HepG2 (cell line): ENCODE results near the gene CDC42SE2. TPM values are rescaled to one million over a fixed set of nuclear protein-coding genes. Genes with fewer than 3 reads are reported as not detected.
A peak's percentile ranks its signal among the peaks of the same experiment; 100 is the strongest.

ENCODE experiments used
- ARID5B ChIP-seq: IDR thresholded peaks from 2 replicates; pipeline ENCODE4 v1.4.0; 2020; ENCODE audit warnings: mild to moderate bottlenecking, missing genetic modification reagents
- ETV5 ChIP-seq: IDR thresholded peaks from 2 replicates; pipeline ENCODE4 v1.6.1; 2018; ENCODE audit warnings: missing biosample characterization, missing genetic modification reagents, inconsistent platforms, borderline replicate concordance
- FOXO1 ChIP-seq: sonication (generic); formaldehyde crosslinking; IDR thresholded peaks from 2 replicates; pipeline ENCODE4 v1.4.0; 2020; ENCODE audit warnings: missing genetic modification reagents
- FOXP1 ChIP-seq, 2 experiments: fragments of 450-650 bp in 1 of 2; IDR thresholded peaks; 2 replicates each; pipeline ENCODE4 v1.6.1; 2017 to 2018; ENCODE audit warnings: antibody characterized with exemption in 1 of 2
- HOMEZ ChIP-seq: IDR thresholded peaks from 2 replicates; pipeline ENCODE4 v1.6.1; 2016; ENCODE audit warnings: low read depth
- MED1 ChIP-seq: sonication (generic); formaldehyde crosslinking; IDR thresholded peaks from 2 replicates; pipeline ENCODE4 v1.4.0; 2020; ENCODE audit warnings: missing genetic modification reagents
- PHF21A ChIP-seq: sonication (generic); formaldehyde crosslinking; IDR thresholded peaks from 2 replicates; pipeline ENCODE4 v1.5.0; 2020; ENCODE audit warnings: mild to moderate bottlenecking, missing genetic modification reagents
- RARA ChIP-seq: IDR thresholded peaks from 2 replicates; pipeline ENCODE4 v1.6.1; 2016; ENCODE audit warnings: missing genetic modification reagents, missing compliant biosample characterization
- RERE ChIP-seq: IDR thresholded peaks from 2 replicates; pipeline ENCODE4 v1.6.1; 2016; ENCODE audit warnings: low read depth, missing genetic modification reagents, missing compliant biosample characterization
- SAP130 ChIP-seq: IDR thresholded peaks from 2 replicates; pipeline ENCODE4 v1.6.1; 2016; ENCODE audit warnings: low read depth
- TCF7 ChIP-seq: sonication (generic); IDR thresholded peaks from 2 replicates; pipeline ENCODE4 v1.6.1; 2016; ENCODE audit warnings: antibody characterized with exemption, low read depth
- THAP11 ChIP-seq: IDR thresholded peaks from 2 replicates; pipeline ENCODE4 v1.6.1; 2016; ENCODE audit warnings: missing biosample characterization, missing genetic modification reagents
- ZGPAT ChIP-seq: IDR thresholded peaks from 2 replicates; pipeline ENCODE4 v1.6.1; 2016; ENCODE audit warnings: mild to moderate bottlenecking
- ZNF234 ChIP-seq: sonication (generic); formaldehyde crosslinking; conservative IDR thresholded peaks from 2 replicates; pipeline ENCODE4 v1.5.1; 2020; ENCODE audit warnings: mild to moderate bottlenecking, missing genetic modification reagents
- ZNF331 ChIP-seq: sonication (generic); formaldehyde crosslinking; IDR thresholded peaks from 2 replicates; pipeline ENCODE4 v1.4.0; 2020; ENCODE audit warnings: missing genetic modification reagents
- ZNF562 ChIP-seq: sonication (generic); formaldehyde crosslinking; IDR thresholded peaks from 2 replicates; pipeline ENCODE4 v1.8.0; 2022; ENCODE audit warnings: missing genetic modification reagents, borderline replicate concordance
- ZNF563 ChIP-seq: sonication (generic); formaldehyde crosslinking; IDR thresholded peaks from 2 replicates; pipeline ENCODE4 v1.8.0; 2022; ENCODE audit warnings: mild to moderate bottlenecking, moderate library complexity, missing genetic modification reagents
- ZNF660 ChIP-seq: sonication (generic); formaldehyde crosslinking; IDR thresholded peaks from 2 replicates; pipeline ENCODE4 v1.5.1; 2020; ENCODE audit warnings: mild to moderate bottlenecking, low read depth, missing genetic modification reagents, borderline replicate concordance
- ZNF883 ChIP-seq: sonication (generic); formaldehyde crosslinking; IDR thresholded peaks from 2 replicates; pipeline ENCODE4 v1.5.1; 2020; ENCODE audit warnings: mild to moderate bottlenecking, missing genetic modification reagents; ENCODE audit errors: not compliant biosample characterization
- polyA plus RNA-seq, 8 experiments: library from polyadenylated mRNA; depleted of rRNA in 3 of 8; stranded (reverse) in 7 of 8; unstranded in 1 of 8; fragments of >200 nt; fragmentation: Illumina TruSeq in 4 of 8; extraction: Trizol in 4 of 8; gene quantifications; 2 replicates each; pipeline versions ENCODE4 v1.2.1 to v1.2.3, GENCODE V29; 2011 to 2016; ENCODE audit warnings: low read depth in 4 of 8, missing spikeins in 1 of 8, mixed read lengths in 1 of 8; ENCODE audit not compliant: insufficient read depth in 1 of 8
- total RNA-seq, 5 experiments: library from RNA; depleted of rRNA; stranded (reverse); fragments of >200 nt; fragmentation: Illumina TruSeq; extraction: Trizol; gene quantifications; 2 replicates each; pipeline ENCODE4 v1.2.3, GENCODE V29; 2016; ENCODE audit warnings: low read depth in 1 of 5

Gene CDC42SE2
- total and polyA plus RNA-seq, 2 of the 13 experiments (the other 11 are each of a cell fraction or from before 2014, with no cell fraction given): 19.6 to 25.0 TPM

GRCh38 chr5:131379723-131380122 is 115.9 kb downstream of the CDC42SE2 start (continued):
- TF ChIP-seq ZNF331 (CRISPR knock-in tag): peak; percentile 36; the same call in 1 of the 2 replicates
- TF ChIP-seq THAP11 (CRISPR knock-in tag): peak; percentile 45; the same call in 1 of the 2 replicates
- no peak for TF ChIP-seq ZNF563 (CRISPR knock-in tag)
- TF ChIP-seq HOMEZ (CRISPR knock-in tag): peak; percentile 83
- no peak for TF ChIP-seq ZNF234 (CRISPR knock-in tag)
- TF ChIP-seq MED1 (CRISPR knock-in tag): peak; percentile 71
- peak; percentile 75; the same call in 1 of the 2 replicates for TF ChIP-seq ETV5 (CRISPR knock-in tag)
- TF ChIP-seq SAP130 (CRISPR knock-in tag): peak; percentile 53
- peak; percentile 73 for TF ChIP-seq ZGPAT (CRISPR knock-in tag)
- no peak for TF ChIP-seq ZNF562 (CRISPR knock-in tag)
- no peak for TF ChIP-seq ZNF660 (CRISPR knock-in tag)
- peak; percentile 30; the same call in 1 of the 2 replicates for TF ChIP-seq RARA
- no peak for TF ChIP-seq FOXP1 (IDR thresholded peaks at IDR 0.05)
- peak; percentile 41; the same call in 1 of the 2 replicates for TF ChIP-seq FOXP1 (CRISPR knock-in tag; IDR thresholded peaks at IDR 0.05)
- TF ChIP-seq ARID5B (CRISPR knock-in tag): peak; percentile 73
- no peak for TF ChIP-seq RERE (CRISPR knock-in tag)
- 0 out of 2 replicates have a peak, but pooled peaks have one; percentile 7 for TF ChIP-seq TCF7
- 0 out of 2 replicates have a peak, but pooled peaks have one; percentile 27 for TF ChIP-seq PHF21A (CRISPR knock-in tag)
- peak; percentile 72; the same call in 1 of the 2 replicates for TF ChIP-seq FOXO1 (CRISPR knock-in tag)
- no peak for TF ChIP-seq ZNF883 (CRISPR knock-in tag)
